TTC549 (cell line): Measurements from ENCODE around the gene ZNF599.

ENCODE experiments used
- FAIRE-seq: peaks from 2 replicates; lab custom pipeline; 2012; peaks lifted over from hg19 to GRCh38; lab: Jason Lieb, UNC

ZNF599 gene

GRCh38 chr19:34744896-34745690 is 27.9 kb downstream of the ZNF599 start:
- FAIRE-seq = no peak

DNA sequence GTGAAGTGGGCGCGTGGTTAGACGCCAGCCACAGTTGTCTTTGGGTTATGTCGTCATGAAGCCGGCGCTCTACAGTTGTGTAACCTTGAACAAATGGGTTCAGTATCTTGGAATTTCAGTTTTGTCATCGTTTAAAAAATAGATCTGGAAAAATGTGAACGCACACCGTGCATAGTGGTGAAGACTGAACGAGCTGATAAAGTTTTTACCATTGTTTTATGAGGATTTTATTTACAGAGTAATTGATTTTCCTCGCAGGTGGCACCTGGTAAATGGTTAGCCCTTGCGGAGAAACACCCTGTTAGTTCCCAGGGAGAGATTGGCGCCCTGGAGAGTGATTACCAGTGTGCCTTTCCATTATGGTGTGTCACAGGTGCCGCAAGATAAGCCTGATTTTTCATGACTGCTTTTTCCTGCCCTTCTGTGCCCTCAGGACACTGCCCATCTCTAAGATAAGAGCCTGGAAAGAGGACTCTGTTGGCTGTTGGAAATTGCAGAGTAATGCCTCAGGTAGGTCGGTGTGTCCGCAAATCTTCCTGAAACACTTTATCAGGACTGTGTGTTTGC is 38.4 kb downstream of the ZNF599 start:
- FAIRE-seq = no peak

GRCh38 chr19:34733746-34734536 is 39.1 kb downstream of the ZNF599 start, which contains the start of gene ZNF181:
ZNF181 (plus strand) TSS chr19:34734243; CDS start chr19:34735038, 795 bp downstream.
- FAIRE-seq = no peak

GRCh38 chr19:34733266-34733745 is 39.7 kb downstream of the ZNF599 start:
- no peak for FAIRE-seq

- FAIRE-seq = no peak
Measured at GRCh38 chr19:34732612-34733211, 40.3 kb downstream of the ZNF599 start.

- no peak for FAIRE-seq
Measured at GRCh38 chr19:34731964-34732363, 41.1 kb downstream of the ZNF599 start.

- no peak for FAIRE-seq
Measured at GRCh38 chr19:34731019-34731829, 41.8 kb downstream of the ZNF599 start.

- FAIRE-seq = no peak
Measured at GRCh38 chr19:34725400-34725799, 47.6 kb downstream of the ZNF599 start.

DNA sequence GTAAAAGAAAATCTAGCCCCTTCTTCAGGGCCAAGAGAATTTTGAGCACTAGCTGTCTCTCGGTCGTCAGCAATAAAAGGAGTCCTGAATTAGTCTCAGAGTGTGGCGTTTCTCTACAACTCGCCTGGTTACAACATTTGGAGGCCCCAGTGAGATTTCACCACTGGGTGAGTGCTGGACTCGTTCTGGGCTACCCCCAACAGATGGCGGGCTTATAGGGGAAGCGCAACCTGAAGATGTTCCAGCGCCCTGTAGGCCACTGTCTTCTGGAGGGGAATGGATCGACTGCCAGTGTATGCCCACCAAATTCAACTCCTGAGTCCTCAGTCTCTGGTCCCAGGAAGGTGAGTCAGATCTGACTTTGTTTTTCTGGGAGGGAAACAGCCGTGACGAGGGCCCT is 50.7 kb downstream of the ZNF599 start:
- FAIRE-seq = no peak

GRCh38 chr19:34715357-34715756 is 57.7 kb downstream of the ZNF599 start:
- FAIRE-seq = no peak

DNA sequence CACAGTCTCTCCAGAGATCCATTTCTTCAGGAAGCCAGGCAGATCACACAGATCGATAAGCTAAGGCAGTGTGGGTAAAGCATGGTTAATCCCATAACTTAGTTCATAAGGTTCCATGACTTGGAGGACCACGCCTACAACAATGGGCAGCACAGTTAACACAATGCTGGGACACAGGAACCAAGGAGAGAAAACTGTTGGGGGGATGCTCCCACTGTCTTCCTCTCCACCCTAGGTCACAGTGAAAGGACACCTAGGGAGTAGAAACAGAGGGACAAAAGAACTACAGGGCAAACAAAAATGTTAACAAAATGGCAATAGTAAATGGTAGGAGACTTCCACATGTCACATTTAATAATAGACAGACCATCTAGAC is 59.8 kb downstream of the ZNF599 start:
- no peak for FAIRE-seq

DNA sequence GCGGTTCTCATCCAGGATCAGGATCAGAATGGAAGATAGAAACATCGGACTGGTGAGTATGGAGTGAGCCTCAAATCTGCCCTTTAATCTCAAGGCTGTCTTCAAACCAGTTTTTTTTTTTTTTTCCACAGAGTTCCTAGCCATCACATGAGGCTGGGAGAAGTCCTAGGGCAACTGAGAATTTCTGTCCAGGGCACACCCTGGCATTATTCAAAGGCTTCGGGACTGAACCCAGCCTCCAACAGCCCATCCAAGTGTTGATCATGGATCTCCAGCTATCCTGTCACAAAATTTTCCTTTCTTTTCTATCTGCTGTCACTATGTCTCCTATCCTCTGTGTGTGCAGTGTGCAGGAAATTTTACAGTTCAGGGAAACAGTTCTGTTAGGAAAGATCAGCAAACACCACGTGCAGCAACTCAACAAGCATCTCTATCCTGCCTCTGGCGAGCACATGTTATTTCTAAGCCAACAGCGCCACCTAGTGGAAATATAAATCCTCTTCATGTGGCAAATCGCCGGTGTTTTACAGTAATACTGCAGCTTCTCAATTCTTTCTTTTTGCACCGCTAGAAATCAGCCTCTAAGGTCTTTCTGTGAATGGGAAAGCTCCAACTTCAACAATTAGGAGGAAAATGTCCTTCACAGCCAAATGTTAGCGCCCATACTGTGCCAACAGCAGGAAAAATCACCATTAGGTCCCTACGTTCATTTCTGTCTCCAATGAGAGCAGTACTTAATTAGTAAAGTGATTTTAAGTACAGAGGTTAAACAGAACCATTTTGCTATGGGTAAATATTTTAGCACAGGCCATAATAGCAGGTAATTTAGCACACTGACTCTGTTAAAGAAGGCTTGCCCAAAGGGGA is 60.4 kb downstream of the ZNF599 start:
- peak; percentile 87 for FAIRE-seq

DNA sequence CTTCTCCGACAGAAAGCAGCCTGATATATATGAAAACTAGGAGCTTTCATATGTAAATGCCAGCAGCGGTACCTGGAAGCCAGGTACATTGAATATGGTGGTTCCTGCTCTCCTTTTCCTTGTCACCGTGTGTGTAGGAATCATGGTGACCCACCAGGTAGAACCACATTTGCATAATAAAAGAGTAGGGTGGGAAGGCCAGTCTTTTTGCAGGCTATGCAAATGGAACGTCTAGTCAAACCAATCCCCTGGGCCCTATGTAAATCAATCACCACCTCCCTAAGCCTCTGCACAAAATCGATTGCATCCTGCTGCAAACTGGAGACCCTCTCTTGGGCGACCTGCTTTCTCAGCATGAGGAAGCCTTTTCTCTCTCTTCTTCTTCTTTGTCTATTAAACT is 61.1 kb downstream of the ZNF599 start:
- FAIRE-seq = no peak
